Esophagus squamous epithelium (tissue), 4 donors: ENCODE data around the gene ZC3H12D.

Experiments
- POLR2A ChIP-seq, 4 donors: fragments of 450-650 bp; IDR thresholded peaks; one replicate each; pipeline ENCODE4 v1.6.1; 2017; ENCODE audit warnings: antibody characterized with exemption in 4 of 4, mild to moderate bottlenecking in 4 of 4, moderate library complexity in 3 of 4
- TF ChIP-seq, protein P1 (sequence below), 6 experiments: fragments of 450-650 bp in 4 of 6; fragments of 200-600 bp in 2 of 6; sonication (generic) in 2 of 6; IDR thresholded peaks; one replicate each; pipeline ENCODE4 v1.5.1; 2016 to 2019; ENCODE audit warnings: antibody characterized with exemption in 6 of 6, mild to moderate bottlenecking in 4 of 6, moderate library complexity in 4 of 6

DNA sequence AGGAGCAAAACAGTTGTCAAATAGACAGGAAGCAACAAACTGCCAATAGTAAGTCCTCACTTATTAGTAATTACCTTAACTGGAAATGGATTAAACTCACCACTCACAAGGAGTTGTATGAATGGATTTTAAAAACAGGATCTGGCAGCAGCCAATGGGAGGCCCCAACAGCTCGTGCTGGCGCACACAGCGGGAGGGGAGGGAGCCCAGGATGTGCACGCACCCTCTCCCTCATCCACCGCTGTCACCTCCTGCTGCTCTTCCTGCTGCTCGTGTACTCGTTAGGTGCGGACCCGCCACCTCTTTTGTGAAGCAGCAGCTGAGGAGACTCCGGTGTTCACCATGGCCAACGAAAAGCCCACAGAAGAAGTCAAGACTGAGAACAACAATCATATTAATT is 84.8 kb downstream of the ZC3H12D start, which contains the start of gene SUMO4:
- TF ChIP-seq, protein P1, sequence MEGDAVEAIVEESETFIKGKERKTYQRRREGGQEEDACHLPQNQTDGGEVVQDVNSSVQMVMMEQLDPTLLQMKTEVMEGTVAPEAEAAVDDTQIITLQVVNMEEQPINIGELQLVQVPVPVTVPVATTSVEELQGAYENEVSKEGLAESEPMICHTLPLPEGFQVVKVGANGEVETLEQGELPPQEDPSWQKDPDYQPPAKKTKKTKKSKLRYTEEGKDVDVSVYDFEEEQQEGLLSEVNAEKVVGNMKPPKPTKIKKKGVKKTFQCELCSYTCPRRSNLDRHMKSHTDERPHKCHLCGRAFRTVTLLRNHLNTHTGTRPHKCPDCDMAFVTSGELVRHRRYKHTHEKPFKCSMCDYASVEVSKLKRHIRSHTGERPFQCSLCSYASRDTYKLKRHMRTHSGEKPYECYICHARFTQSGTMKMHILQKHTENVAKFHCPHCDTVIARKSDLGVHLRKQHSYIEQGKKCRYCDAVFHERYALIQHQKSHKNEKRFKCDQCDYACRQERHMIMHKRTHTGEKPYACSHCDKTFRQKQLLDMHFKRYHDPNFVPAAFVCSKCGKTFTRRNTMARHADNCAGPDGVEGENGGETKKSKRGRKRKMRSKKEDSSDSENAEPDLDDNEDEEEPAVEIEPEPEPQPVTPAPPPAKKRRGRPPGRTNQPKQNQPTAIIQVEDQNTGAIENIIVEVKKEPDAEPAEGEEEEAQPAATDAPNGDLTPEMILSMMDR (IDR thresholded peaks at IDR 0.05) = no peak
- TF ChIP-seq POLR2A (IDR thresholded peaks at IDR 0.05) = no peak
